ENCODE measurements around the gene UBE2O.

DNA sequence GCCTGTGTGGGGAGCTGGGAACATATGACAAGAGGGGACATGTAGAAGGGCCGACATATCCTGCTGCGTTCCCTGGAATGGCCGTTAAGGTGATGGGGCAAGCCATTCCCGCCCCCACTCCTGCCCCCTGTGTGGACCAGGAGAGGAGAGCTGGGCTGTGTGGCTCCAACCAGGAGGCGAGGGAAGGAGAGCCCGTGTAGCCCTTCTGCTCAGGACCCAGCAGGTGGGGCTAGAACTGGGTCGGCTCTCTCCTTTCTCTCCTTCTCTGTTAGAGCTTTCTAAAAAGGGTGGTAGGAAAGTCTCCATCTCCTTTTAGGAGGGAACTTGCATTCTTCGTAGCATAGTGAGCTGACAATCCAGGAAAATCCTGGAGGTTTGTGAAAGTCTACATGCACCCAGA is 55.8 kb downstream of the UBE2O start:
- TF ChIP-seq GATA2 (IDR thresholded peaks at IDR 0.05; ENCODE audit: low read depth, low read length), result no peak
- no peak for TF ChIP-seq GATA3 (IDR thresholded peaks at IDR 0.05; ENCODE audit: low read depth, low read length)
